GM06990 (cell line): ENCODE data around the gene FOXK1.
"Not testable (repeated sequence)": the region's sequence is repeated elsewhere in the genome, so short reads cannot be mapped to it uniquely, and the experiment has no call there.

Experiments used
- DNase-seq: peaks from one replicate; pipeline ENCODE4 v3.0.0-alpha.2; 2011; ENCODE audit not compliant: insufficient read length; ENCODE audit errors: extremely low read depth
- H3K27me3 ChIP-seq: replicated peaks from 2 replicates; pipeline ENCODE4 v1.6.0; 2011; ENCODE audit warnings: low read length; ENCODE audit not compliant: control insufficient read depth, insufficient read depth
- H3K36me3 ChIP-seq: 2 replicates; pipeline ENCODE4 v1.5.1; 2011; ENCODE audit warnings: low read length; ENCODE audit not compliant: control insufficient read depth, insufficient read depth
- H3K4me3 ChIP-seq: replicated peaks from 2 replicates; pipeline ENCODE4 v1.5.1; 2011; ENCODE audit warnings: low read depth, mild to moderate bottlenecking, control low read depth, low read length
- TF ChIP-seq, protein P1 (sequence below): IDR thresholded peaks from 2 replicates; pipeline ENCODE4 v1.5.1; 2011; ENCODE audit warnings: low read length, control low read depth, mild to moderate bottlenecking, inconsistent platforms; ENCODE audit not compliant: insufficient read depth, poor library complexity, severe bottlenecking

The FOXK1 gene

DNA sequence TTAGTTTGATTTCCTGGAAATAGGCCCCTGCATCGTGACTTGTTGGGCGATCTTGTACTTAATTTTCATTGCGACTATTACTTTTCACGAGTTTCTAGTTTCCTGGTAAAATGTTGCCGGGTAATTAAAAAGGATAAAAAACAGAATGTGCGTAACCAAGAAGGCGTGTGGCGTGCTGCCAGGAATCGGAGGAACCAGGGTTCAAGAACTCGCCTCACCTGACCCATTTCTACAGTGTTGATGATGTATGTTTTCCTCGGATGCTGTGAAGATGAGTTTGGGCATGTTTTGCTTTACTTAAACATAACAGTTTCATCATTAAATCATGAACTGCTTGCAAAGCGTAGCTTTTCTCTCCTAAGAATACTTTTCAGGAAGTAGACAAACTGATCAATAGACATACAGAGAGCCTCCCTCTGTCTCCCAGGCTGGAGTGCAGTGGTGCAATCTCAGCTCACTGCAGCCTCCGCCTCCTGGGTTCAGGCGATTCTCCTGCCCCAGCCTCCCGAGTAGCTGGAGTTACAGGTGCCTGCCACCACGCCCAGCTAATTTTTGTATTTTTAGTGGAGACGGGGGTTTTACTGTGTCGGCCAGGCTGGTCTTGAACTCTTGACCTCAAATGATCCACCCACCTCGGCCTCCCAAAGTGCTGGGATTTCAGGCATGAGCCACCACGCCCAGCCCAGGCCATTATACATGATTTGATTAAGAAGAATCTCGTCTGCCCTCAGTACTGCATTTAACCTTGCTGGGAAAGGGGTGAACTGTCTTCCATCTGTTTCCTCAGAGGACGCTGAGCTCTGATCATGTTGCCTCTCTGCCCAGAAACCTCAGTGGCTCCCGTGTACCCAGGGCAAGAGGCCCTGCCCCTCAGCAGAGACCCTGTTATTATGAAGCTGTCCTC lies 9.1 kb downstream of the FOXK1 start:
- no peaks in the 10 kb centered on the region for H3K36me3 ChIP-seq
- H3K27me3 ChIP-seq: no peaks in the 10 kb centered on the region
- H3K4me3 ChIP-seq: no peak overlapping the region
- no peak for DNase-seq
- TF ChIP-seq, protein P1, sequence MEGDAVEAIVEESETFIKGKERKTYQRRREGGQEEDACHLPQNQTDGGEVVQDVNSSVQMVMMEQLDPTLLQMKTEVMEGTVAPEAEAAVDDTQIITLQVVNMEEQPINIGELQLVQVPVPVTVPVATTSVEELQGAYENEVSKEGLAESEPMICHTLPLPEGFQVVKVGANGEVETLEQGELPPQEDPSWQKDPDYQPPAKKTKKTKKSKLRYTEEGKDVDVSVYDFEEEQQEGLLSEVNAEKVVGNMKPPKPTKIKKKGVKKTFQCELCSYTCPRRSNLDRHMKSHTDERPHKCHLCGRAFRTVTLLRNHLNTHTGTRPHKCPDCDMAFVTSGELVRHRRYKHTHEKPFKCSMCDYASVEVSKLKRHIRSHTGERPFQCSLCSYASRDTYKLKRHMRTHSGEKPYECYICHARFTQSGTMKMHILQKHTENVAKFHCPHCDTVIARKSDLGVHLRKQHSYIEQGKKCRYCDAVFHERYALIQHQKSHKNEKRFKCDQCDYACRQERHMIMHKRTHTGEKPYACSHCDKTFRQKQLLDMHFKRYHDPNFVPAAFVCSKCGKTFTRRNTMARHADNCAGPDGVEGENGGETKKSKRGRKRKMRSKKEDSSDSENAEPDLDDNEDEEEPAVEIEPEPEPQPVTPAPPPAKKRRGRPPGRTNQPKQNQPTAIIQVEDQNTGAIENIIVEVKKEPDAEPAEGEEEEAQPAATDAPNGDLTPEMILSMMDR: no peak

DNA sequence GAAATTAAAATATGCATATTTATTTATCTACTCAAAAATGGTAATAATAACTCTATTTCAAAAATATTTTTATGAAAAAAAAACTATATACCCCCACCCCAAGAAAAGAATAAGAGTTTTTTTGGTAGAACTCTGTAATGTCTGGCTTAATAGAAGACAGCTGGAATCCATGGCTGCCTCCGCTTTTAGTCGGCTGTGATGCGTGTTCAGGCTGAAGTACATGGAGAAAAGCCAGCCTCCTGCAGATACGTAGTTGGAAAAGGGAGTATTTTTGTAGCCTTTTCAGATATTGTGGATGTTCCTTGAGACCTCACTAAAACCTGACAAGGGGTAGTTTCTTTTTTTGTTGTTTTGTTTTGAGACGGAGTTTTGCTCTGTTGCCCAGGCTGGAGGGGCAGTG lies 10.0 kb downstream of the FOXK1 start:
- DNase-seq: no peak
- Histone ChIP-seq H3K4me3 (no peak overlapping the region), H3K27me3 (no peaks in the 10 kb centered on the region), H3K36me3 (no peaks in the 10 kb centered on the region)
- TF ChIP-seq, protein P1: no peak

DNA sequence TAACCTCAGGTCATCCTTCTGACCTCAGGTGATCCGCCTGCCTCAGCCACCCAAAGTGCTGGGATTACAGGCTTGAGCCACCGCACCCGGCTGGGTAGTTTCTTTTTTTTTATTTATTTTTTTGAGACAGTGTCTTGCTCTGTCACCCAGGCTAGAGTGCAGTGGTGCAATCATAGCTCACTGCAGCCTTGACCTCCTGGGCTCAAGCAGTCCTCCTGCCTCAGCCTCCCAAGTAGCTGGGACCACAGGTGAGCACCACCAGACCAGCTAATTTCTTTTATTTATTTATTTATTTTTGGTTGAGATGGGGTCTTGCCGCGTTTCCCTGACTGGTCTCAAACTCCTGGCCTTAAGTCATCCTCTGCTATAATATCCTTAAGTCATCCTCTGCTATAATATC lies 10.5 kb downstream of the FOXK1 start:
- DNase-seq, H3K27me3 ChIP-seq, H3K36me3 ChIP-seq, H3K4me3 ChIP-seq: not testable (repeated sequence)

DNA sequence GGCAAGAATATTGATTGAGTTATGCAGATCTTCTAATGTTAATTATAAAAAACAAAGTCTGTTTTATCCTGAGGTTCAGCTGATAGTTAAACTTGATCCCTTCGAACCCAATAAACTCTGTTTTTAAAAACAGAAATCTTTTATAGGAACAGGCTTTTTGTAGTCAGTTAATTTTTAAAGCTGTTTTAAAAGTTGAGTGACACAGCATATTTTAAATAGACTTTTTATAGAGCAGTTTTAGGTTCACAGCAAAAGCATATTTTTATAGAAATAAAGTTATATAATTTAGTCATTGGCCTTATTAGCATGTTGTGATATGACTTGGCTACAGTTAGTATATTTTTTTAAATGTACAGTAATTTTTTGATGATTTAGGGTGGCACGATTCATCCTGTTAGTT lies 11.1 kb downstream of the FOXK1 start:
- TF ChIP-seq, protein P1: no peak
- Histone ChIP-seq H3K27me3 (no peaks in the 10 kb centered on the region), H3K36me3 (no peaks in the 10 kb centered on the region), H3K4me3 (no peak overlapping the region)
- no peak for DNase-seq

DNA sequence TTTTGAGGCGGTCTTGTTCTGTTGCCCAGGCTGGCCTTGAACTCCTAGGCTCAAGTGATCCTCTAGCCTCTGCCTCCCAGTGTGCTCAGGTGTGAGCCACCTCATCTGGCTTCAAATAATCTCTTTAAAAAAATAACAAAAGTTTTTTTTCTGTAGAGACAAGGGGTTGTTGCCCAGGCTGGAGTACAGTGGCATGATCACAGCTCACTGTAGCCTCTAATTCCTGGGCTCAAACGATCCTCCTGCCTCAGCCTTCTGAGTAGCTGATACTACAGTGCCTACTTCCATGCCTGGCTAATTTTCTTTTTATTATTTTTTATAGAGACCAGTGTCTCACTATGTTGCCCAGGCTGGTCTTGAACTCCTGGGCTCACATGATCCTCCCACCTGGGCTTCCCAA lies 11.7 kb downstream of the FOXK1 start:
- TF ChIP-seq, protein P1: no peak
- Histone ChIP-seq H3K4me3 (no peak overlapping the region), H3K27me3 (no peaks in the 10 kb centered on the region), H3K36me3 (no peaks in the 10 kb centered on the region)
- DNase-seq: no peak

DNA sequence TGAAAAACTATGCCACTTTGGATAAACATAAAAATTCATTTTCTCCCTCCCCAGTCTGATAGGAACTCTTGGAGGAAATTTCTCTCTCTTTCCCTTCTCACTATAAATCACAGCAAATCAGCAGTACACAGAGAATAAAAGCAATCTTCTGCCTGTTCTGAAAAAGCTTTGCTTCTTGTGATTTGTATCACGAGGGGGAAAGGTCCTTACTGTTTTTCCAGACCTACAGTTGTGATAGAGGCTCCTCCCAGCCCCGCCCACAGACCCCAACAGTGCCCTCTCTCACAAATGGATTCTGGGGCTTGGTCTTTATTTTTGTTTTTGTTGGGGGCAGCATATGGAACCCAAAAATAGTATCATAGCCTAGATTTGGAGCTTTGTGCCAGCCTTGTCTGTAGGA lies 12.2 kb downstream of the FOXK1 start:
- Histone ChIP-seq H3K36me3 (no peaks in the 10 kb centered on the region), H3K27me3 (no peaks in the 10 kb centered on the region), H3K4me3 (no peak overlapping the region)
- TF ChIP-seq, protein P1: no peak
- no peak for DNase-seq
